Panc1 (cell line): ENCODE results near the gene LONP2.

Source experiments
- CTCF ChIP-seq: fragments of 450-650 bp; IDR thresholded peaks from 2 replicates; pipeline ENCODE4 v1.5.1; 2017; ENCODE audit warnings: mild to moderate bottlenecking
- POLR2AphosphoS5 ChIP-seq: IDR thresholded peaks from 2 replicates; pipeline ENCODE4 v1.6.1; 2012; ENCODE audit warnings: mild to moderate bottlenecking, low read depth, low read length, moderate library complexity
- SIN3A ChIP-seq: IDR thresholded peaks from 2 replicates; pipeline ENCODE4 v1.6.1; 2012; ENCODE audit warnings: low read depth, mild to moderate bottlenecking, low read length, moderate library complexity, borderline replicate concordance; ENCODE audit not compliant: insufficient read depth

- TF ChIP-seq CTCF (no peak), SIN3A (no peak), POLR2AphosphoS5 (no peak)
Observed at GRCh38 chr16:48378836-48379235, 134.7 kb downstream of the LONP2 start.
